Glomerular visceral epithelial cell (primary cell): ENCODE results near the gene CYLD.
A peak's percentile ranks its signal among the peaks of the same experiment; 100 is the strongest.

Experiments used
- DNase-seq: peaks from one replicate; pipeline ENCODE4 v3.0.0-alpha.2; 2016; ENCODE audit errors: extremely low spot score

Gene CYLD

DNA sequence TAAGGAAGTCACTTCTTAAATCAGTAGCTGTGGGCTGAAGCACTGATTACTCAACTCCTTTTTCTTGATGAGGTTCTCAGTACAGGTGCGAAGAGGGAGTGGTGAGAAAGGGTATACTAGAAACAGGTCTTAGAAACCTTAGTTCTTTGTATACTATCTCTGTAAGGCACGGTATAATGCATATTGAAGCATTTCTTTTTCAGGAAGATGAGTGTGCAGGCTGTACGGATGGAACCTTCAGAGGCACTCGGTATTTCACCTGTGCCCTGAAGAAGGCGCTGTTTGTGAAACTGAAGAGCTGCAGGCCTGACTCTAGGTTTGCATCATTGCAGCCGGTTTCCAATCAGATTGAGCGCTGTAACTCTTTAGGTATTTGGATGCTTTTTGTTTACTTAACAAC, 39.2 kb downstream of the CYLD start:
- no peak for DNase-seq

DNA sequence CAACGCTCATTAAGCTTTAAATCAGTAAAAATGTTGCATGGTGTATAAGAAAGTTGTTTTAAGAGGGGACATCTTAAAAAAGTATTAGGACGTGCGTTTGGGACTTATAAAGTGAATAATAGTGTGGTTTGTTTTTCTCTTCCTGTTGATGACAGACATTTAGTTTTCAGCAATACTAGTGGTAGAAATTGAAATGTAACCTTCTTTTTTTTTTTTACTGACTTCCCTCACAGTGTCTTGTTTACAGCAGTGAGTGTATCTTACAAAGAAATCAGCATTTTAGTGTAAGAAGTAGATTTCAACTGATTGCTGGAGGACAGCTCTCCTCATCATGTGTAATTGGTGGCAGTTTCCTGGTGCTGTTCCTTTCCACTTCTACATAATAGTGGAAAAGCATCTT, 39.6 kb downstream of the CYLD start:
- no peak for DNase-seq

DNA sequence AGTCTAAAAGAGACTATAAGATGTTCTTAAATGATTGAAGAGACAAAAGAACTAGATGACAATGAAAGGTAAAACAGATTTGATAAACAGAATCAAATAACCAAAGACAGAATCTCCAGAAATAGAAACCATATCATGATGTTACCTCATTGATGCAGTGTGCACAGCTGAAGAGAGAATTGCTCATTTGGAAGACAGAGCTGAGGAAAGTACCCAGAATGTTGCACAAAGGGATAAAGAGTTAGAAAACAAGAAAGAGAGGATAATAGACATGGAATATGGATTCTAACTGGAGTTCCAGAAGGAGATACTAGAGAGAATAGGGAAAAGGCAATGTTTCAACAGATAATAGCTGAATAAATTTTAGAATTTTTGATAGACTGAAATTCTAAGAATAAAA, 47.9 kb downstream of the CYLD start:
- DNase-seq: no peak

DNA sequence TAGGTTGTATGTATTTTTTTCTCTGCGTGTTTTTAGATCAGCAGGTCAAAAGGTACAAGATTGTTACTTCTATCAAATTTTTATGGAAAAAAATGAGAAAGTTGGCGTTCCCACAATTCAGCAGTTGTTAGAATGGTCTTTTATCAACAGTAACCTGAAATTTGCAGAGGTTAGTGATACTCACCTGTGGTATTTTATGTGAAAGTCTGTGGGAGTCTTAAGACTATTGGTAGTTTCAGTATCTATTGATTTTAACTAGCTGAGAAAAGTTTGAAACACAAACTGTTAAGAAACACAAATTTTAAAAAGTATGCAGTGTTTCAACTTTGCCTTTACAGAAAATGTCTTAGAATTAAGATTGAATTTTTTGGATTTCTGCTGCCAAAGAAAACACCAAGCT, 49.6 kb downstream of the CYLD start:
- DNase-seq: no peak

DNA sequence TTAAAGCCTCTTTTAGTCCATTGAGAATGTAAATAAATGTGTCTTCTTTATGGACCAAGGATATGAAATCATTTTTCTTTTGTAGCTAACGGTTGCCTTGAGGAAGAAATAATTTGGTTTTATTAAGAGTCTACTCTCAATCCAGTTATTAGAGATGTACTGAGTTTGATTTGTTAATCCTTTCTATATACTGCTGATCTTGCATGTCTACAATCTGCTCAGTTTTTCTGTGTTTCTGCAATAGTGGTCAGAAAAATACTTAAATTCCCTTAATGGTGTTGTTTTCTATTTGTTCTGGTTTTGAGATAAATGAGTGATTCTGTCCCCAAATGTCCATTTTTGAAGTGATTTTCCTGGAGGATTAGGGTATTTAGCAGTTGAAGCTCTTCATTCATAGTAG, 54.9 kb downstream of the CYLD start:
- DNase-seq: no peak

DNA sequence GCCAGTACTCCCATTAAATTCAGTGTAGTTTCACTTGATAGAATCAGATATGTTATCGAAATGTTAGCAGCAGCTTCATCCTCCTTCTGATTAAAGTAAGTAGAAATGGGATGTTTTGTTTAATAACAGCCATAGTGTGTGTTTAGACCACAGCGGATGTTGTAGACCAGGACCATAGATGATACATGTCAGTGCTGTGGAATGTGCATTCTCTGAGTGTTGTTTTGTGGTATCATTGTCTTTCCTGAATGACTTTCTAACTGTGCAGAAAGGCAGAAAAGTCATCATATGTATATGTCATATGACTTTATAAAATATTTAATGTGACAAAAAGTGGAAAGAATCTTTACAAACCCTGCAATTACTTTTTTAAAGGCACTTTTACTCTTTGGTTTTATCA, 55.6 kb downstream of the CYLD start:
- no peak for DNase-seq

DNA sequence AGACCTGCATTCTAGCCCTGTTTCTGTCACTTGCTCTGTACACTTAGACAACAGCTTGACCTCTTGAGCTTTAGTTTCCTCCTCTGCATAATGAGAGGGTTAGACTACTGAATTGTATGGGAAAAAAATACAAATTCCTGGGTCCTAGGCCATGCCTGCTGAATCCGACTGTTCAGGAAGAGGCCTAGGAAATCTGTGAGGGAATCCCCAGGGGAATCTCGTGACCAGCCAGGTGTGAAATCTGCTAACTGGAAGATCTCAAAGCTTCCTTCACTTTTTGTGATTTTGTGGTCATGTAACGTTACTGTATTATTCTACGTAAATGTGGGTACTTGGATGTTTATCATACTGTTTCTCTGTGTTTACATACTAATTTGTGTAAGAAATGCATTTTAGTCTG, 58.2 kb downstream of the CYLD start:
- no peak for DNase-seq

DNA sequence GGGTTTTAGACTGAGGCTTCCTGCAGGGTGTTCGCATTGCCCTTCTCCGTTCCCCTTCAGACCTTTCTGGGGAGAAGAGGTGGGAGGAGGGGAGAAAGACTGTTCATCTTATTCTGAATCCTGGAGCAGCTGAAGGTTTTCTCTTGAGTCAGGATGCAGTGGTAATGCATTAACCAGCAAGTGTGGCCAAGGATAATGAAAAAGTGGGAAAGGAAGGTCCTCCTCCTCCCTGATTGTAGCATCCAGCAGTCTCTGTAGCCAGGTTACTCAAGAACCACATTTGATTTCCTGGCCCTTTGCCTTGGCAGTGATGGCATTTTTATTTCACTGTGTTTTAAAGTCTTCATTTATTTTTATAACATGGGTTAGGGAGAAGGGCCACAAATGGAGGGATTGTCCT, 59.1 kb downstream of the CYLD start:
- peak; percentile 17 for DNase-seq

DNA sequence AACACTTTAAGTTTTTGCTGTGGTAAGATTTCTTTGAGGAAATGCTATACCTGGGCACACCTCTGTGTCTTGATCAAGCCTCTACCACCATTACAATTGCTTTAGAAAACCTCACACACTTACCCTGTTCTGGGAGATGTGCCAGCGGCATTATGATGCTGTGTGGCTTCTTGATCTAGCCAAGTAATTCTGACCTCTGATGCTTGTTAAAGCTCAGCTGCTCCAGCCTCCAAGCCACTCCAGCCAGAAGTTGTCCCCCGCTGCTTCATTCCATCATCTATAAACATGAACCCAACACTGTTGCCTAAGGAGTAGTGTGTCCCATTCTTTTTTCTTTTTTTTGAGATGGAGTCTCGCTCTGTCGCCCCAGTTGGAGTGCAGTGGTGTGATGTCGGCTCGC, 60.1 kb downstream of the CYLD start:
- no peak for DNase-seq

DNA sequence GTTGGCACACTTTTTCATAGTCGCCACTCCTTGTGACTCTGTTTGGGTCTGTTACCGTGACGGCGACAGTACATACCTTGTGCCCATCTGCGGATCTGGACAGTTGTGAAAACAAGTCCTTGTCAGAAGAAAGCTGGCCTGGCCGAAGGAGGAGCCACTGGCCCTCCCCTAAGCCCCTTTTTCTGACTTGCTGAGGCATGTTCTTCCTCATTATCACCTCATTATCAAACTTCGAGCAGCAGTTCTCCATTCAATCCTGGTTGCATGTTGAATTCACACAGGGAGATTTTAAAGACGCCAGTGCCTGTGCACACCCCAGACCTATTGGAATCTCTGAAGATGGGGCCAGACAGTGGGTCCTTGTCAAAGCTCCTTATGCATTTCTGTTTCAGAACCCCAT, 61.1 kb downstream of the CYLD start:
- no peak for DNase-seq

DNA sequence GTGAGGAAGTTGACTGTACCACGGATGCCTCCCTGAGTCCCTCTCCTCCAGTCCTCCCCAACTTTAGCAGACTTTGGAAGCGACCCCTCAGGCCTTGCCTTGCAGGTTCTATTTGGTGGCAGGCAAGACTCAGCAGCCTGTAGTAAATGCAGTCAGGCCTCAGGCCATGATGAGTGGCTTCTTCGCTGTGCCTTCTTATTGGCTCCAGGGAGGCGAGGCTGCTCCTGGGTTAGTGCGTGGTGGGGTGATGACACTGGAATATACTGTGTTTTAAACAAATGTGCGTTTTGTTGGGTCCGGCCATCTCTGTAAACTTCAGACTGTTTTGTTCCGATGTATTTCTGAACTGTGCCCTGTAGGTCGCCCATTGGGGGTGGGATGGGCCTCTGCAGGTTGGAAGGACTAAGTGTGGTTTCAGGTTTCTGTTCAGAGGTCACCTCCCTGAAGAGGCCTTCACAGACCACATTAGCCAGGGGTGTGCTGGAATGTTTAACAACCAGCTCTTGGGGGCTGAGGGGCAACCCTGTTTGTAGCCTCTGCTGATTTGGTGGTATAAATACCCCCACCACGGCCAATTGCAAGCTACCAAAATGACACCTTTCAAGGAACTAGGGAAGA, 62.5 kb downstream of the CYLD start:
- no peak for DNase-seq

DNA sequence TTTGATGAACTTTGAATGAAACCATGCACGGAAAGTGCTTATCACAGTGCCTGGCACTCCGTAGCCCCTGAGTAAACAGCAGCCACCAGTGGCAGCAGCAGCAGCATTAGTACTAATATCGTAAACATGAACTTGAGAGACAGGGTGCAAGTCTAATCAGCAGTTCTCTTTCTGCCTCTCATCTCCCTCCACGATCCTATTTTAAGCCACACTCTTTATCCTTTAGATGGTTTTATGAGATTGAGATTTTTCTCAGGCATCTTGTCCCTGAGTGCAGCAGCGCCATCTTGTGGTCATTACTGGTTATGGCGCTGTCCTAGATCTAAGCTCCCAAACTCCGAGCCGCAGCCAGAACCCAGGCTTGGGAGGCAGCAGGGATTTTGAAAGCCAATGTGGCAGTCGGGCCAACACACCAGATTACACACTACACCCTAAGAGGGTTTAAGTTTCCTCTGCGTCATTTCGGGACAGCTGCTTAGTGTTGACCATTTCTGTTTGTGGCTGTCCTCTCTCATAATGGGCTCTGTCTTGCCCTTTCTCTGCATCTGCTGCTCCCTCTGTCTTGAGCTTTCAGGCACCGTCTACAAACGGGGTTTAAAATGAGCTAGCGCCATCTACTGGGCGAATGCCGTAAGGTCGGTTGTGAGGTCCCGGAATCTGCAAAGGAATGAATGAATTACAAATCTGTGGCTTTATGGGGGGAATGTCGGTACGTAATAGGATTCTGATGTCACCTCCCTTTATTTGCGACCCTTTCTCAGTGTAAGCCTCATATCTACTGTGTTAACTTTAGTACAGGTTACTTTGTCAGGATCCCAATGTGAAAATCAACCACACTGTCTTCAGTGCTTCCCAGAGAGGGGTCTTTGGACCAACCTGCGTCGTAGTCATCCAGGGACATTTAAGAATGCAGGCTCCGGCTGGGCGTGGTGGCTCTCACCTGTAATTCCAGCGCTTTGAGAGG, 64.5 kb downstream of the CYLD start:
- DNase-seq: peak; percentile 80

DNA sequence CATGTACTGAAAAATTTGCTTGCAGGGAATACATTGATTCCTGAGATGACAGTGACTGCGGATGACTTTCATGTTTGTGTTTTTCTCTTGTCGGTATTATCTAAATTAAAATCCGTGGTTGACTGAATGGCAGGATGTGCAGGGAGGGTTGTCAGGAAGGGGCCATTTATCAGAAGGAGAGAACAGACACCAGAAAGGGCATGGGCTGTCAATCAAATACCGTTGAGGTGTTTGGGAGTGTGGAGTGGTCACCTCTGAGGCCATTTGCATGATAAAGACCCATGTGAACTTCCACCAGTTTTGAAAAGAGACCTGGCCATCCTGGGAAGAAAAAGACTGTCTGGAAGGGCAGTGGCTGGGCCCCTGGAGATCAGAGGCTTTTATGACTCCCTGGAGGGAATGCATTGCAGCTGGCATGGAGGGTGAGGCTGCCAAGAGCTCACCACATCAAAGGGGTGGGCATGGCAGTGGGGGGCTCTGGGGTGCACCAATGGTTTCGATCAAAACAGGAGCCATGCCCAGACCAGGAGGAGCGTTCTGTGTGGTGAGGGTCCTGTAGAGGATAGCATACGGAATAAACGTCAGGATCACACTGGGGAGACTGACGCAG, 67.1 kb downstream of the CYLD start:
- no peak for DNase-seq

DNA sequence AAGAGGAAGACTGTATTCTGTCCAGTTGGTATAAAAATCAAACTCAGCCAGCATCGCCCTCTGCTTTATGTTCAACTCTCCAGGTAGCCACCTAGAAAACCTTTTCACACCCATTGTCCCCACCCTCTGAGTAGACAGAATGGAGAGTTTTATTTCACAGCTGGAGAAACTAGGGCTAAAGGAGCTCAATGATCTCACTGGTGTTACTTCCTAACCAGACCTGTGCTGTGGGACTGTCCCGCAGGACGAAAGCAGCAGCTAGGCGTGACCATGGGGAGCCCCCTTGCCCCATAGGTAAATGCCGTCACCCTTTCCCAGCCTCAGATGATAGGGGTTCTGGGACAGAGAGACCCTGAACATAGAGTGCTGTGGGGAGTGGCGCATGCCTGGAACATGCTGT, 67.7 kb downstream of the CYLD start:
- DNase-seq: no peak

DNA sequence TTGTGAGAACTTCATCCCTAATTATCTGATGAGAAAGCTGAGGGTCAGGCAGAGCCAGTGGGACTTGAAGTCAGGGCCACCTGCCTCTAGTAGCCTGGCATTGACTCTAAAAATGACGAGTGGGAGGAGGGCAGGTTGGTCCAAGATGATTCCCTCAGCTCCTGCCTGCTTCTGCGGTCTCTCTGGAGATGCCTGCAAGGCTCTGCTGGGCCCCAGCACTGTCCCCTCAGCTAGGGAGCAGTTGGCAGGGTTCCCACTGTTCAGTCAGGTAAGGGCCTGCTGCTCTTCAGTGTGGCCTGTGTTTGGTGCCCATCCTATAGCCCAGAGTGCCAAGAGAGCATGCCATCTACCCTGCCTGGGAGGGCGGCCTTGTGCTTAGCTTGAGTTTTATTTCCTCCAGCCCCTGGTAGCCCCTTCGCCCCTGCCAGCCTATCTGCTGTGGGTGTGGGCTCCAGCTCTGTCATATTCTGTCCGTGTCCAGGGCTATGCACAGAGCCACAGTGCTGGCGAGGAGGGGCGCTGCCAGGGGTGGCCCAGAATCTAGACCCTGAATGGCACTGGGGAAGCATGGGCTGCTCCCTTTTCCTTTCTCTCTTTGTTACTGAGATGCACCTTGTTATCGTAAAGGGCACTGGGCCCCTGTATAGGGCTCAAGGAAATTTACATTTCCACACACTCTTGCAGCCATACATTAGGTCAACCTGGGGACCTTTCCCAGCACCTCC, 68.5 kb downstream of the CYLD start:
- no peak for DNase-seq

DNA sequence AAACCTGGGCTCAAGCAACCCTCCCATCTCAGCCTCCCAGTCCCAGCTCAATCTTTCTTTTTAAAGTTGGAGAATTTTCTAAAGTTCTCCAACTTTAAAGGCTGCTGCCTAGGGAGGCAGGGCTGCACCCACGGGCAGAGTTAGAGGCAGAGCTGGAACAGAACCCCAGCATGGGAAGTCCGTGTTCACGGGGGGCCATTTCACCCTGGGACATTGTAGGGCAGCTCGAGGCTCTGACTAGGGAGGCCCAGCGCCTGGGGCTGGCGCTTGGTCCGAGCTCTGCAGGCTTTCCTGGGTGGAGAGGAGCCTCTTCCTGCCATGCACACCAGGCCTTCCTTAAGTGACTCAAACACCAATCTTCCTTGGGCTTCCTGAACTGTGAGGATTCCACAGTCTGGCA, 70.2 kb downstream of the CYLD start:
- no peak for DNase-seq

DNA sequence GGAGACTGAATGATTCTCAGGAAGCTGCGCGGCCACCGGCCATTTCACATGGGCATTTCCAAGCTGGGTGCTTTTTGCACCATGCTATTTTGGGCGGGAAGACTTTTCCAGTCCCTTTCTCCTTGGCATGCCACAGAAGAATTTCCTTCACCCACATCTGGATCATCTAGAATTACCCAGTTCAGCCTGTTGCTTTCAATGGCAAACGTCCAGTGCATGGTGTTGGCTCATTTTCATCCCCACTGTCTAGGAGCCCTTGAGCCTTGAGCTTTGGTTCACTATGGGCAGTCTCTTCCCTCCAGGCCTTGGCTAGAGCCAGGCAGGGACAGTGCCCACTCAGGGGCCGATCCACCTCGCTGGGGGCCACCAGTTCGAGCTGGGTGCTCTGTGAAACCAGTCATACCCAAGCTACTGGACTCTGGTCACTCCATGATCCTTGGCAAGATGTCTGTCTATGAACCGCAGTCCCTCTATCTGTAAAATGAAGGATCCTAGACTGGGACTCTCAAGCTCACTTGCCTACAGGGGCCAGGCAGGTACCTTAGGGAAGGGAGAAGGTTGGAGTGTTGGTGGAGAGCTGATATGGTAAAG, 71.1 kb downstream of the CYLD start:
- no peak for DNase-seq

DNA sequence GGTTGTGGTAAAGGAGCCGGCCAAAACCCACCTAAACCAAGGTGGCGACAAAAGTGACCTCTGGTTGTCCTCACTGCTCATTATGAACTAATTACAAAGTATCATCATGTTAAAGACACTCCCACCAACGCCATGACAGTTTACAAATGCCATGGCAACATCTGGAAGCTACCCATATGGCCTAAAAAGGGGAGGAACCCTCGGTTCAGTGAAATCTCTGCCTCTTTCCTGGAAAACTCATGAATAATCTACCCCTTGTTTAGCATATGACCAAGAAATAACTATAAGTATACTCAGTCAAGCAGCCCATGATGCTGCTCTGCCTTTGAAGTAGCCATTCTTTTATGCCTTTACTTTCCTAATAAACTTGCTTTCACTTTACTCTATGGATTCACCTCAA, 72.2 kb downstream of the CYLD start:
- no peak for DNase-seq

DNA sequence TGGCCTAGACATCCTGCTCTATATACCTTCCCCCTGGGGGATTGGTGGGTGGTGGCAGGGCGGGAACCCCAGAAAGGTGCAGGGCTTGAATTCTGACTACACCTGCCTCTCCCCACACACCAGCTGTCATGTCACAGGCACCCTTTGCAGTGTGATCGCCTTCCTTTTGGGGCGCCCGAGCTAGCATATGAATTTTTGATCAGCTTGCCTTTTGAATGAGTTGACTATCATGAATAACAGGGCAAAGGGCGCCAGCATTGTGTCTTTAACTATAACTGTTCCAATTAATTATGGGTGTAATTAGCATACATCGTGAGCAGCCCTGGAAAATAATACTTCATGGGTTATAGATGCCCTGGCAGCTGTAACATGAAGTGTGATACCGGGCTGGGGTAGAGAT, 72.7 kb downstream of the CYLD start:
- no peak for DNase-seq

DNA sequence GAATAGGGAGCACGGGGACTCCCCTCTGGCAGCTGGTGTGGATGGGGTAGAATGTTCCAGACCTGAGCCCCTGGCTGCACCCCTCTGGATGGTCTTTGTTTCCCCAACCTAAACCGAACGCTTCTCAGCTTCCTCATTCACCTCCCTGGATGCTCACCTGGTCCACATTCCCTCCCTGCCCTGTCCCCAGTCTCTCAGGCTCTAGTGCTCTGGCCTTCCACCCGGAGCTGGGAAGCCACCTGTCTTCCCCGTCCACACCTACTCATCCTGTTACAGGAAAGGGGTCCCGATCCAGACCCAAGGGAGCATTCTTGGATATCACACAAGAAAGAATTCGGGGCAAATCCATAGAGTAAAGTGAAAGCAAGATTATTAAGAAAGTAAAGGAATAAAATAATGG, 73.5 kb downstream of the CYLD start:
- no peak for DNase-seq

DNA sequence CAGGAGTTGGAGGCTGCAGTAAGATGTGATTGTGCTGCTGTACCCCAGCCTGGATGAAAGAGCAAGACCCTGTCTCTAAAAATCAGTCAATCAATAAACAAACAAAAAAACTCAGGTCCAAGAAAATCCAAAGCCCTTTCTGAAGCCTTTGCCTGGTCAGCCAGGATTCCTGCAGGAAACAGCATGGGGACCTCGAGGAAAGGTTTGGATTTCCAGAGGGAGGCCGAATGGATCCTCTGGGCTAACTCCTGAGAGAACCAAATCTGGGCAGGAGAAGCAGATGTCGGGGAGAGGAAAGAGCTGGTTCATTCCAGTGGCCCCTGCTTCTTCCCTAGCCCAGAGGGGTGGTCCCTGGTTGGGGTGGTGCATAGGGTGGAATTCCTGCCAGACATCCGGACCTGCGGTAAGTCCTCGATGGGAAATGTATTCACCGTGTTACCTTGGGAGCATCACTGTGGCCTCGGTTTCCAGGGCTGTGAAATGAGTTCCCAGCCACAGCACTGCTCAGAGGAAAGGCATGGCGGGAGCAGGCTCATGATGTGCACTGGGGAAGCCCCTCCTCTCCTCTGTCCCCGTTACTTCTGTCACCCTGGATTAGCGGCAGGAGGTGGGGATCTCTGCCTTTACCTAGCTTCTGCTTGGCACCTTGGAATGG, 75.1 kb downstream of the CYLD start:
- no peak for DNase-seq
